Measurements from ENCODE around the gene SASS6.

The SASS6 gene

GRCh38 chr1:100039591-100039990 lies 93.1 kb downstream of the SASS6 start:
- no peak for DNase-seq

- no peak for DNase-seq
Measured at GRCh38 chr1:100038660-100039287, 94.0 kb downstream of the SASS6 start.

- no peak for DNase-seq
Measured at GRCh38 chr1:100037927-100038659, 94.6 kb downstream of the SASS6 start.

GRCh38 chr1:100037656-100037926 lies 95.1 kb downstream of the SASS6 start:
- no peak for DNase-seq

- no peak for DNase-seq
Measured at GRCh38 chr1:100036718-100037655, 95.7 kb downstream of the SASS6 start.

GRCh38 chr1:100035214-100035613 lies 97.5 kb downstream of the SASS6 start:
- DNase-seq, result no peak

- no peak for DNase-seq
Measured at GRCh38 chr1:100034470-100034869, 98.3 kb downstream of the SASS6 start.
